ACC112 (cell line): Measurements from ENCODE around the gene SRGN.

Experiments
- H2AFZ ChIP-seq: fragments of 200-600 bp; sonication (generic); one replicate; pipeline ENCODE4 v1.6.0; 2017; ENCODE audit warnings: antibody characterized with exemption, low read length; ENCODE audit not compliant: unreplicated experiment
- H3K27ac ChIP-seq: fragments of 200-600 bp; sonication (generic); 2 replicates; pipeline ENCODE4 v1.5.1; 2014; ENCODE audit warnings: low read depth, mild to moderate bottlenecking, antibody characterized with exemption, low read length, moderate library complexity
- H3K27me3 ChIP-seq: fragments of 200-600 bp; sonication (generic); 2 replicates; pipeline ENCODE4 v1.6.1; 2014; ENCODE audit warnings: mild to moderate bottlenecking, antibody characterized with exemption, low read length, moderate library complexity, mixed read lengths; ENCODE audit not compliant: insufficient read depth
- H3K36me3 ChIP-seq: fragments of 200-600 bp; sonication (generic); 2 replicates; pipeline ENCODE4 v1.6.1; 2016; ENCODE audit warnings: mild to moderate bottlenecking, antibody characterized with exemption, low read length, moderate library complexity, mixed read lengths; ENCODE audit not compliant: insufficient read depth
- H3K4me1 ChIP-seq: fragments of 200-600 bp; sonication (generic); one replicate; pipeline ENCODE4 v1.6.1; 2016; ENCODE audit warnings: low read length, mixed read lengths; ENCODE audit not compliant: insufficient read depth, unreplicated experiment, control insufficient read depth
- H3K4me3 ChIP-seq: fragments of 200-600 bp; sonication (generic); 2 replicates; pipeline ENCODE4 v1.5.1; 2014; ENCODE audit warnings: mild to moderate bottlenecking, low read depth, low read length
- H3K79me2 ChIP-seq: fragments of 200-600 bp; sonication (generic); one replicate; pipeline ENCODE4 v1.6.0; 2016; ENCODE audit warnings: low read length; ENCODE audit not compliant: control insufficient read depth, unreplicated experiment, insufficient read depth

The SRGN gene

GRCh38 chr10:69092959-69093850 is 5.3 kb downstream of the SRGN start:
- 0 out of 2 replicates have a peak overlapping the region, but pooled peaks have one; percentile 33 for H3K4me3 ChIP-seq
- no peak overlapping the region for H2AFZ ChIP-seq
- peaks cover 31% of the 10 kb centered on the region for H3K4me1 ChIP-seq
- H3K27me3 ChIP-seq: no peaks in the 10 kb centered on the region
- H3K36me3 ChIP-seq: peaks cover 12% of the 10 kb centered on the region
- H3K79me2 ChIP-seq: peaks cover 88% of the 10 kb centered on the region
- H3K27ac ChIP-seq: peak overlapping the region; percentile 54

- Histone ChIP-seq H3K27me3 (no peaks in the 10 kb centered on the region), H3K4me1 (peaks cover 31% of the 10 kb centered on the region), H3K27ac (peak overlapping the region; percentile 54; the same call in 1 of the 2 replicates), H3K4me3 (no peak overlapping the region), H2AFZ (no peak overlapping the region), H3K36me3 (peaks cover 12% of the 10 kb centered on the region), H3K79me2 (peaks cover 86% of the 10 kb centered on the region)
These were observed 6.0 kb downstream of the SRGN start for GRCh38 chr10:69093933-69094332.

GRCh38 chr10:69096045-69096444 is 8.1 kb downstream of the SRGN start:
- H3K27ac ChIP-seq: peak overlapping the region; percentile 6; the same call in 1 of the 2 replicates
- H3K79me2 ChIP-seq: peaks cover 79% of the 10 kb centered on the region
- H3K4me3 ChIP-seq: no peak overlapping the region

GRCh38 chr10:69097729-69098128 is 9.8 kb downstream of the SRGN start:
- H3K4me1 ChIP-seq: peaks cover 22% of the 10 kb centered on the region
- H3K27me3 ChIP-seq: no peaks in the 10 kb centered on the region
- H3K79me2 ChIP-seq: peaks cover 82% of the 10 kb centered on the region
- peak overlapping the region; percentile 4; the same call in 1 of the 2 replicates for H3K27ac ChIP-seq
- no peak overlapping the region for H3K4me3 ChIP-seq
- peaks cover 30% of the 10 kb centered on the region for H3K36me3 ChIP-seq
- H2AFZ ChIP-seq: no peak overlapping the region

More at GRCh38 chr10:69096045-69096444, 8.1 kb downstream of the SRGN start:
- Histone ChIP-seq H3K27me3 (no peaks in the 10 kb centered on the region), H2AFZ (no peak overlapping the region), H3K36me3 (peaks cover 17% of the 10 kb centered on the region), H3K4me1 (peaks cover 19% of the 10 kb centered on the region)

- H3K4me1 ChIP-seq: peaks cover 17% of the 10 kb centered on the region
- H3K4me3 ChIP-seq: no peak overlapping the region
- H2AFZ ChIP-seq: no peak overlapping the region
- peaks cover 43% of the 10 kb centered on the region for H3K36me3 ChIP-seq
- H3K27ac ChIP-seq: peak overlapping the region; percentile 24; the same call in 1 of the 2 replicates
- no peaks in the 10 kb centered on the region for H3K27me3 ChIP-seq
- peaks cover 65% of the 10 kb centered on the region for H3K79me2 ChIP-seq
These were observed 12.4 kb downstream of the SRGN start for GRCh38 chr10:69100136-69100872.

GRCh38 chr10:69101451-69102095 is 13.7 kb downstream of the SRGN start:
- H3K4me1 ChIP-seq: peaks cover 14% of the 10 kb centered on the region

GRCh38 chr10:69102440-69102839 is 14.5 kb downstream of the SRGN start:
- Histone ChIP-seq H3K4me1 (peaks cover 14% of the 10 kb centered on the region), H3K27ac (peak overlapping the region; percentile 14; the same call in 1 of the 2 replicates), H3K79me2 (peaks cover 49% of the 10 kb centered on the region), H3K27me3 (no peaks in the 10 kb centered on the region), H2AFZ (no peak overlapping the region), H3K36me3 (peaks cover 46% of the 10 kb centered on the region), H3K4me3 (no peak overlapping the region)

More at GRCh38 chr10:69101451-69102095, 13.7 kb downstream of the SRGN start:
- H3K27me3 ChIP-seq: no peaks in the 10 kb centered on the region
- H3K79me2 ChIP-seq: peaks cover 54% of the 10 kb centered on the region
- H3K27ac ChIP-seq: peak overlapping the region; percentile 20; the same call in 1 of the 2 replicates
- peaks cover 46% of the 10 kb centered on the region for H3K36me3 ChIP-seq
- no peak overlapping the region for H3K4me3 ChIP-seq
- no peak overlapping the region for H2AFZ ChIP-seq

- no peak overlapping the region for H2AFZ ChIP-seq
- H3K4me1 ChIP-seq: peaks cover 14% of the 10 kb centered on the region
- peaks cover 41% of the 10 kb centered on the region for H3K36me3 ChIP-seq
- no peak overlapping the region for H3K4me3 ChIP-seq
- no peak overlapping the region for H3K27ac ChIP-seq
- H3K27me3 ChIP-seq: no peaks in the 10 kb centered on the region
- H3K79me2 ChIP-seq: peaks cover 39% of the 10 kb centered on the region
These were observed 15.9 kb downstream of the SRGN start for GRCh38 chr10:69103784-69104183.

- H3K27me3 ChIP-seq: no peaks in the 10 kb centered on the region
- peaks cover 34% of the 10 kb centered on the region for H3K36me3 ChIP-seq
- no peak overlapping the region for H2AFZ ChIP-seq
- H3K4me1 ChIP-seq: peaks cover 14% of the 10 kb centered on the region
- H3K79me2 ChIP-seq: peaks cover 29% of the 10 kb centered on the region
- H3K27ac ChIP-seq: no peak overlapping the region
- no peak overlapping the region for H3K4me3 ChIP-seq
These were observed 17.3 kb downstream of the SRGN start for GRCh38 chr10:69104994-69105790.

- H3K36me3 ChIP-seq: peaks cover 25% of the 10 kb centered on the region
These were observed 19.2 kb downstream of the SRGN start for GRCh38 chr10:69107176-69107490.

More at GRCh38 chr10:69107176-69107490, 19.2 kb downstream of the SRGN start:
- H3K4me3 ChIP-seq: no peak overlapping the region
- peaks cover 4% of the 10 kb centered on the region for H3K4me1 ChIP-seq
- peaks cover 13% of the 10 kb centered on the region for H3K79me2 ChIP-seq
- no peak overlapping the region for H2AFZ ChIP-seq
- H3K27me3 ChIP-seq: no peaks in the 10 kb centered on the region
- H3K27ac ChIP-seq: no peak overlapping the region
